Astrocyte of the cerebellum (primary cell): ENCODE data around the gene COL4A5.
"Not testable (repeated sequence)": the region's sequence is repeated elsewhere in the genome, so short reads cannot be mapped to it uniquely, and the experiment has no call there.

Source experiments
- DNase-seq: peaks from one replicate; pipeline ENCODE4 v3.0.0-alpha.2; 2011; ENCODE audit warnings: low read depth
- H3K4me3 ChIP-seq: 2 replicates; pipeline ENCODE4 v1.5.1; 2011; ENCODE audit warnings: mild to moderate bottlenecking, low read depth, low read length, moderate library complexity
- in situ Hi-C: cut with HindIII; loops from 2 replicates; pipeline ENCODE4 v1.10.0; 2017; ENCODE audit warnings: low sequenced_read_pairs
- TF ChIP-seq, protein P1 (sequence below): IDR thresholded peaks from 2 replicates; pipeline ENCODE4 v1.5.1; 2012; ENCODE audit warnings: low read length, low read depth, moderate library complexity, mild to moderate bottlenecking; ENCODE audit errors: missing control alignments

COL4A5 gene

GRCh38 chrX:108453841-108454240, 14.2 kb downstream of the COL4A5 start:
- DNase-seq = no peak
- H3K4me3 ChIP-seq = no peak overlapping the region
- in situ Hi-C loops = no loop called here
- TF ChIP-seq, protein P1, sequence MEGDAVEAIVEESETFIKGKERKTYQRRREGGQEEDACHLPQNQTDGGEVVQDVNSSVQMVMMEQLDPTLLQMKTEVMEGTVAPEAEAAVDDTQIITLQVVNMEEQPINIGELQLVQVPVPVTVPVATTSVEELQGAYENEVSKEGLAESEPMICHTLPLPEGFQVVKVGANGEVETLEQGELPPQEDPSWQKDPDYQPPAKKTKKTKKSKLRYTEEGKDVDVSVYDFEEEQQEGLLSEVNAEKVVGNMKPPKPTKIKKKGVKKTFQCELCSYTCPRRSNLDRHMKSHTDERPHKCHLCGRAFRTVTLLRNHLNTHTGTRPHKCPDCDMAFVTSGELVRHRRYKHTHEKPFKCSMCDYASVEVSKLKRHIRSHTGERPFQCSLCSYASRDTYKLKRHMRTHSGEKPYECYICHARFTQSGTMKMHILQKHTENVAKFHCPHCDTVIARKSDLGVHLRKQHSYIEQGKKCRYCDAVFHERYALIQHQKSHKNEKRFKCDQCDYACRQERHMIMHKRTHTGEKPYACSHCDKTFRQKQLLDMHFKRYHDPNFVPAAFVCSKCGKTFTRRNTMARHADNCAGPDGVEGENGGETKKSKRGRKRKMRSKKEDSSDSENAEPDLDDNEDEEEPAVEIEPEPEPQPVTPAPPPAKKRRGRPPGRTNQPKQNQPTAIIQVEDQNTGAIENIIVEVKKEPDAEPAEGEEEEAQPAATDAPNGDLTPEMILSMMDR = no peak

DNA sequence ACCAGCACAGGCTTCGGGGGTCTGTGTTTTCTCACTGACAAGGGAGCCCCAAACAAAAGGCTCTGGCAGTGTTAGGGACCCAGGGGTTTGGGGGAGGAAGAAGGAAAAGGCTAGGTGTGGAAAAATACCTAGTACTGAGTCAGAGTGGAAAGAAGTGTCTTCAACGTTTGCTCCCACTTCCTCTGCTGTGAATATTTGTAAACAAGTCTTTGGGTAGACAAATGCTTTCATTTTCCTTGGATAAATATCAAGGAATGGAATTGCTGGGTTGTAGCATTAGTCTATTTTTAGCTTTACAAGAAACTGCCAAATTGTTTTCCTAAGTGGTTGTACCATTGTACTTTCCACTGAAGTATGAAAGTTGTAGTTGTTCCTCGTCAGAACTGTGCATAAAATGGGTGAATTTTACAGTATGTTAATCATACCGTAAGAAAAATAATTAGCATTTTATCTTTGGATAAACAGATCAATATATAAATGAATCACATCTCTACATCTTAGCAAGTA, 17.4 kb downstream of the COL4A5 start:
- TF ChIP-seq, protein P1 = no peak
- H3K4me3 ChIP-seq = no peak overlapping the region
- DNase-seq = no peak
- in situ Hi-C loops = no loop called here

- DNase-seq = peak; percentile 24
- TF ChIP-seq, protein P1 = no peak
- no peak overlapping the region for H3K4me3 ChIP-seq
- in situ Hi-C loops = no loop called here
These were observed 25.0 kb downstream of the COL4A5 start for GRCh38 chrX:108464604-108465003.

DNA sequence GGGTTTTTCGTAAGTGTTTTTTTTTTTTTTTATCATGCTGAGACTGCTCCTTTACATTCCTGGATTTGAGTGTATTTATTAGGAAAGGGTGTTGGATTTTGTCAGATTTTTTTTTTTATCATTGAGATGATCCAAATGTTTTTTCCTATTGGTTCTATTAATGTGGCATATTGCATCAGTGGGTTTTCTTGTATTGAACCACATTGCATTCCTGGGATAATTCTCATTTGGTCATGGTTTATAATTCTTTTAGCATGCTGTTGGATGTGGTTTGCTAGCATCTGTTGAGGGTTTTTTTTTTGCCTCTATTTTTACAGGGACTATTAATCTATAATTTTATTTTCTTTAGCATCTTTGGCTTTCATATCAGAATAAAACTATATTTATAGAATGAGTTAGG, 28.8 kb downstream of the COL4A5 start:
- H3K4me3 ChIP-seq = no peak overlapping the region
- peak; percentile 79 for DNase-seq
- TF ChIP-seq, protein P1 = no peak
- in situ Hi-C loops = no loop called here

DNA sequence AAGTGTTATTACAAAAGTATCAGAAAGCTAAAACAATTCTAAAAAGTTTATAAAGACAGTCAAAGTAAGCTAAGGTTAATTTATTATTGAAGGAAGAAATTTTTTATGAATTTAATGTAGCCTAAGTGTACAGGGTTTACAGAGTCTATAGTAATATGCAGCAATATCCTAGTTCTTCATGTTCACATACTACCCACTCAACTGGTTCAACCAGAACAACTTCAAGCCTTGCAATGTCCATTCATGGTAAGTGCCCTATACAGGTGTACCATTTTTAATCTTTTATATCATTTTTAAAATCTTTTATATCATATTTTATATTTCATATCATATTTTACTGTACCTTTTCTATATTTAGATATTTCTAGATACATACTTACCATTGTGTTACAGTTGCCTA, 34.3 kb downstream of the COL4A5 start:
- DNase-seq = no peak
- no peak overlapping the region for H3K4me3 ChIP-seq
- TF ChIP-seq, protein P1 = no peak
- in situ Hi-C loops = no loop called here

GRCh38 chrX:108481528-108481927, 41.9 kb downstream of the COL4A5 start:
- DNase-seq, H3K4me3 ChIP-seq, in situ Hi-C loops: not testable (repeated sequence)

GRCh38 chrX:108484251-108484650, 44.6 kb downstream of the COL4A5 start:
- H3K4me3 ChIP-seq = no peak overlapping the region
- TF ChIP-seq, protein P1 = no peak
- DNase-seq = no peak
- in situ Hi-C loops = no loop called here
